Sigmoid colon (tissue), 7 donors: Measurements from ENCODE around the gene TANK. TPM values are rescaled to one million over a fixed set of nuclear protein-coding genes. Genes with fewer than 3 reads are reported as not detected.

Experiments used
- DNase-seq: peaks from one replicate; pipeline ENCODE4 v3.0.0-alpha.2; 2019
- H3K27ac ChIP-seq, 4 donors: fragments of 200-600 bp; sonication (generic); one replicate each; pipeline ENCODE4 v1.5.1; 2016 to 2019; ENCODE audit warnings: mild to moderate bottlenecking in 1 of 4
- H3K27me3 ChIP-seq, 3 donors: fragments of 200-600 bp; sonication (generic); one replicate each; pipeline ENCODE4 v1.5.1; 2019; ENCODE audit warnings: mild to moderate bottlenecking in 1 of 3
- H3K36me3 ChIP-seq, 4 donors: fragments of 200-600 bp; sonication (generic); one replicate each; pipeline ENCODE4 v1.5.1; 2016 to 2019
- H3K4me1 ChIP-seq, 4 donors: fragments of 200-600 bp; sonication (generic); one replicate each; pipeline ENCODE4 v1.5.1; 2017 to 2019
- H3K4me3 ChIP-seq, 4 donors: fragments of 200-600 bp; sonication (generic); one replicate each; pipeline ENCODE4 v1.5.1; 2017 to 2019; ENCODE audit warnings: mild to moderate bottlenecking in 2 of 4, moderate library complexity in 1 of 4
- H3K9me3 ChIP-seq, 4 donors: fragments of 200-600 bp in 3 of 4; sonication (generic) in 3 of 4; one replicate each; pipeline versions ENCODE4 v1.5.1 to v1.6.1; 2013 to 2019
- CTCF ChIP-seq, 4 experiments: fragments of 450-650 bp in 3 of 4; fragments of 200-600 bp in 1 of 4; IDR thresholded peaks; one replicate each; pipeline ENCODE4 v1.5.1; 2016 to 2019; ENCODE audit warnings: antibody characterized with exemption in 4 of 4, mild to moderate bottlenecking in 3 of 4, moderate library complexity in 2 of 4
- EP300 ChIP-seq, 4 donors: sonication (generic); formaldehyde crosslinking; IDR thresholded peaks; one replicate each; pipeline ENCODE4 v1.6.1; 2017; ENCODE audit warnings: antibody characterized with exemption in 4 of 4
- POLR2A ChIP-seq, 2 donors: fragments of 450-650 bp; IDR thresholded peaks; one replicate each; pipeline ENCODE4 v1.6.1; 2016; ENCODE audit warnings: antibody characterized with exemption in 2 of 2, mild to moderate bottlenecking in 2 of 2, moderate library complexity in 2 of 2
- POLR2AphosphoS5 ChIP-seq, 4 donors: sonication (generic); formaldehyde crosslinking; IDR thresholded peaks; one replicate each; pipeline ENCODE4 v1.6.1; 2017; ENCODE audit warnings: antibody characterized with exemption in 4 of 4
- WGBS, 2 donors: extraction: QIAGEN DNeasy Blood & Tissue Kit; methylation state at CpG; one replicate each; pipeline ENCODE4 v1.1.7; 2013; 5-methylcytosine and 5-hydroxymethylcytosine counted together
- intact Hi-C: fragments of 100-400 bp; cut with DNase I; formaldehyde crosslinking; loops from one replicate; pipeline ENCODE4 v1.15.1; 2023
- polyA plus RNA-seq, 3 donors: library from polyadenylated mRNA; stranded (reverse); fragments of 200-250 nt; gene quantifications; one replicate each; pipeline ENCODE4 v1.2.3, GENCODE V29; 2013
- total RNA-seq, 4 donors: library from RNA; depleted of rRNA; stranded (reverse); fragments of >200 nt; gene quantifications; one replicate each; pipeline ENCODE4 v1.1.0, GENCODE V29; 2016
- donor health status: healthy with polysubstance abuse.
- donor health status: Bipolar disorder and iron deficiency.
- donor health status: healthy.

The TANK gene
- total and polyA plus RNA-seq, 7 donors, result 35.2 to 82.8 (median 52.9) TPM

DNA sequence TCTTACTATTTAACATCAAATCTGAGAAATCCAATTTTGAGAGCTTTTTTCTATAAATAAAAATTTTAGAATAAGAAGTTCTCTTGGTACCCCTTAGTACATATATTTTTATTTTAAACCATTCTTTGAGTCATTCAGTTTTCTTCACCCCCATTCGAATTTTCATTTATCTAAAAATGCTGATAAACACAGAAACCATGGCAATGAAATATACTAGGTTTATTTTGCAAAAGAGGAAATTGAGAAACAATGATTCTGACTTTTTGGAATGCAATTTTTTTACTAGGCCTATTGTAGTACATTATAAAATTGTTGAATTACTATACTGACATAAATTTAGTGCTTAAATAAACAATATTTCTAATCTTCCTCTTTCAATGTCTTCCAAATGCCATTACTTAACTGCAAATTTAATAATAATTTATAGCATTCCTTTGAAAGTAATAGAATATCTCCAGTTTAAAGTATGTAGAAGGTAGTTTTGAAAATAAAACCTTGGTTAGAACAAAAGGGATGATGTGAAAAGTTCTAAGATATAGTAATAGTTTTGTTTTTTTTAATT lies 46.3 kb downstream of the TANK start:
- WGBS, 2 donors, result 76 to 80% methylated on average over 1 of the region's 1 CpG
- DNase-seq, result no peak
- peaks cover 0 to 4% (median 0%) of the 10 kb centered on the region in 4 donors for H3K4me1 ChIP-seq
- intact Hi-C loops, result no loop called here
- peaks cover 0 to 42% (median 0%) of the 10 kb centered on the region in 4 donors for H3K36me3 ChIP-seq
- no peaks in the 10 kb centered on the region for H3K27me3 ChIP-seq
- H3K9me3 ChIP-seq, result no peaks in the 10 kb centered on the region
- TF ChIP-seq POLR2AphosphoS5 (IDR thresholded peaks at IDR 0.05) (no peak), POLR2A (IDR thresholded peaks at IDR 0.05) (no peak), CTCF (IDR thresholded peaks at IDR 0.05) (no peak), EP300 (IDR thresholded peaks at IDR 0.05) (no peak)
- H3K4me3 ChIP-seq, result no peak overlapping the region
- no peak overlapping the region for H3K27ac ChIP-seq

DNA sequence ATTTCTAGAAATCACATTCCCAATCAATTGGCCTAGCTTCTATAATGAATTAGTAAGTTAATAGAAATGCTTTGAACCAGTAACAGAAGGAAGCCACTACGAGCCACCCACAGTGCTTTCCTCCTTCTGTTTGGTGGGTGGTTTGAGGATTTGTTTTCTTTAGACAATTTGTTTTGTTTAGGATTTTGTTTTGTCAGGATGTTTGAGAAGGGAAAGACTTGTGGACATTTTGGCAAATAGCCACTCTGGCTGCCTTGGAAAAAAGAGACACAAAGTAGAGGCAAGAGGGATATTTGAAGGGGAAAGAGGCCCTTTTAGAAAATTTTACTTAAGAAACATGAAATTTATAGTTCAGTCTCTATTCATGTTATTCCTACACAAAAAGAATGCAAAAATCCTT lies 47.7 kb downstream of the TANK start:
- intact Hi-C loops, result no loop called here
- H3K4me1 ChIP-seq, result peaks cover 0 to 4% (median 0%) of the 10 kb centered on the region in 4 donors
- no peak overlapping the region for H3K4me3 ChIP-seq
- H3K27me3 ChIP-seq, result no peaks in the 10 kb centered on the region
- 86 to 87% methylated on average over 1 of the region's 1 CpG for WGBS, 2 donors
- no peak for DNase-seq
- TF ChIP-seq EP300 (IDR thresholded peaks at IDR 0.05) (no peak), CTCF (IDR thresholded peaks at IDR 0.05) (no peak), POLR2AphosphoS5 (IDR thresholded peaks at IDR 0.05) (no peak), POLR2A (IDR thresholded peaks at IDR 0.05) (no peak)
- no peak overlapping the region for H3K27ac ChIP-seq
- H3K36me3 ChIP-seq, result peaks cover 0 to 56% (median 0%) of the 10 kb centered on the region in 4 donors
- no peaks in the 10 kb centered on the region for H3K9me3 ChIP-seq

DNA sequence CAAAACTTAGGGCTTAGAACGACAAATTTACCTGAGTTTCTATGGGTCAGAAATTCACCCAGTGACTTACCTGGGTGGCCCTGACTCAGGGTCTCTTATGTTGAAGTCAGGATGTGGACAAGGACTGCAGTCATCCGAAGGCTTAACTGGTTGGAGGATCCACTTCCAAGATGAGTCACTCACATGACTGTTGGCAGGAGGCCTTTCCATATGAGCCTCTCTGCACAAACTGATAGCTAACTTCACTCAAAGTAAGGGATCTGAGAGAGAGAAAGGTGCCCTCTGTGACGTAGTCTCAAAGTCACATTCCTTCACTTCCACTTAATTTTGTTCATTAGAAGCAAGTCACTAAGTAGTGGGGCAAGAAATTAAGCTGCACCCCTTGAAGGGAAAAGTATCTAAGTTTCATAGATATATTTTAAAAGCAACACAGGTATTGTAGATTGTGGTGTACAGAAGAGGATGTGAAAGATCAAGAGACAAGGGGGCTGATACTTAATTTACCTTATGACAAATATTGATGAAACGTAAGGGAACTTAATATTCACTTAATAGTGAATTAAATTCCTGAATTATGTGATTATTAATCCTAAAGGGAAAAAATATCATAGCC lies 48.4 kb downstream of the TANK start:
- DNase-seq, result no peak
- WGBS, 2 donors, result 81 to 86% methylated on average over 4 of the region's 4 CpGs
- no peaks in the 10 kb centered on the region for H3K9me3 ChIP-seq
- intact Hi-C loops, result no loop called here
- H3K27me3 ChIP-seq, result no peaks in the 10 kb centered on the region
- H3K27ac ChIP-seq, result no peak overlapping the region
- H3K36me3 ChIP-seq, result peaks cover 0 to 55% (median 0%) of the 10 kb centered on the region in 4 donors
- TF ChIP-seq POLR2AphosphoS5 (IDR thresholded peaks at IDR 0.05), result no peak
- TF ChIP-seq POLR2A (IDR thresholded peaks at IDR 0.05), result no peak
- no peak for TF ChIP-seq EP300 (IDR thresholded peaks at IDR 0.05)
- TF ChIP-seq CTCF (IDR thresholded peaks at IDR 0.05), result no peak
- H3K4me1 ChIP-seq, result peaks cover 0 to 4% (median 0%) of the 10 kb centered on the region in 4 donors
- H3K4me3 ChIP-seq, result no peak overlapping the region

DNA sequence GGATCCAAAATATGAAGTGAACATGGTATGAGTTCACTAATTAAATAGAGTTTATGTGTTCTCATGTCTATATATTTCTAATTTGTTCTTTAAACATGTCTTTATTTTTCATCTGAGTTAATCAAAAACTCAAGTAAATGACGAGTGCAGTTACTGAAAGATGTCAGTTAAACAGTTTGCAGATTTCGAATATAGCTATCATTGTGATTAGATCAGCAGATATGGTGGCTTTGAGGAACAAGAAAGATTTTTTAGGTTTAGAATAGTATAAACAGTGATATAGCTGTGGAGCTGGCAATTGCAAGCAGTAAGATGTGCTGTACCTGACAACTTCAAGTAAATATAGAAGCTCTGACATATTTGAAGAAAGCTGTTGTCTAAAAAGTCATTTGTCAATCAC lies 49.7 kb downstream of the TANK start:
- Histone ChIP-seq H3K27ac (no peak overlapping the region), H3K27me3 (no peaks in the 10 kb centered on the region), H3K9me3 (no peaks in the 10 kb centered on the region), H3K4me1 (peaks cover 0 to 4% (median 0%) of the 10 kb centered on the region in 4 donors), H3K36me3 (peaks cover 0 to 44% (median 0%) of the 10 kb centered on the region in 4 donors), H3K4me3 (no peak overlapping the region)
- 88 to 92% methylated on average over 2 of the region's 2 CpGs for WGBS, 2 donors
- intact Hi-C loops, result no loop called here
- no peak for TF ChIP-seq EP300 (IDR thresholded peaks at IDR 0.05)
- TF ChIP-seq POLR2AphosphoS5 (IDR thresholded peaks at IDR 0.05), result no peak
- no peak for TF ChIP-seq CTCF (IDR thresholded peaks at IDR 0.05)
- no peak for TF ChIP-seq POLR2A (IDR thresholded peaks at IDR 0.05)
- DNase-seq, result no peak
